Measurements from ENCODE around the gene CIITA. TPM values are rescaled to one million over a fixed set of nuclear protein-coding genes. Genes with fewer than 3 reads are reported as not detected.
"Not testable (repeated sequence)": the region's sequence is repeated elsewhere in the genome, so short reads cannot be mapped to it uniquely, and the experiment has no call there.

The CIITA gene
- polyA plus RNA-seq (2012; ENCODE audit: insufficient read depth, insufficient read length), result 0.53 TPM

- H3K4me3 ChIP-seq (ENCODE audit: low read length), result no peak within 1 kb of the TSS
- peak; percentile 18 for DNase-seq (ENCODE audit: low read depth, low spot score)
Measured at GRCh38 chr16:10876799-10877341, at the start of gene CIITA. Gene CIITA, plus strand, starts transcription at chr16:10877202. Its CDS starts 129 bp downstream, at chr16:10877331.

GRCh38 chr16:10827691-10828341, 49.2 kb upstream of the CIITA start:
- DNase-seq (ENCODE audit: low read depth, low spot score), result no peak
- no peak overlapping the region for H3K4me3 ChIP-seq (ENCODE audit: low read length)

GRCh38 chr16:10828851-10829366, 48.1 kb upstream of the CIITA start:
- no peak overlapping the region for H3K4me3 ChIP-seq (ENCODE audit: low read length)
- no peak for DNase-seq (ENCODE audit: low read depth, low spot score)

- H3K4me3 ChIP-seq (ENCODE audit: low read length); DNase-seq (ENCODE audit: low read depth, low spot score): not testable (repeated sequence)
Measured at GRCh38 chr16:10829390-10830098, 47.5 kb upstream of the CIITA start.

- not testable (repeated sequence) for DNase-seq (ENCODE audit: low read depth, low spot score); H3K4me3 ChIP-seq (ENCODE audit: low read length)
Measured at GRCh38 chr16:10830240-10830639, 46.8 kb upstream of the CIITA start.

GRCh38 chr16:10831894-10832886, 44.8 kb upstream of the CIITA start:
- no peak overlapping the region for H3K4me3 ChIP-seq (ENCODE audit: low read length)
- no peak for DNase-seq (ENCODE audit: low read depth, low spot score)

- no peak for DNase-seq (ENCODE audit: low read depth, low spot score)
Measured at GRCh38 chr16:10833271-10833670, 43.7 kb upstream of the CIITA start.

GRCh38 chr16:10834130-10834529, 42.9 kb upstream of the CIITA start:
- H3K4me3 ChIP-seq (ENCODE audit: low read length), result no peak overlapping the region
- no peak for DNase-seq (ENCODE audit: low read depth, low spot score)

More at GRCh38 chr16:10833271-10833670, 43.7 kb upstream of the CIITA start:
- no peak overlapping the region for H3K4me3 ChIP-seq (ENCODE audit: low read length)

- no peak for DNase-seq (ENCODE audit: low read depth, low spot score)
- H3K4me3 ChIP-seq (ENCODE audit: low read length), result no peak overlapping the region
Measured at GRCh38 chr16:10834766-10835165, 42.2 kb upstream of the CIITA start.

GRCh38 chr16:10835281-10835931, 41.6 kb upstream of the CIITA start:
- H3K4me3 ChIP-seq (ENCODE audit: low read length), result no peak overlapping the region
- DNase-seq (ENCODE audit: low read depth, low spot score), result no peak

GRCh38 chr16:10836174-10836853, 40.7 kb upstream of the CIITA start:
- DNase-seq (ENCODE audit: low read depth, low spot score), result no peak
- no peak overlapping the region for H3K4me3 ChIP-seq (ENCODE audit: low read length)

GRCh38 chr16:10838621-10839278, 38.3 kb upstream of the CIITA start:
- DNase-seq (ENCODE audit: low read depth, low spot score), result no peak
- no peak overlapping the region for H3K4me3 ChIP-seq (ENCODE audit: low read length)

GRCh38 chr16:10839279-10839666, 37.7 kb upstream of the CIITA start:
- H3K4me3 ChIP-seq (ENCODE audit: low read length), result no peak overlapping the region
- no peak for DNase-seq (ENCODE audit: low read depth, low spot score)

- H3K4me3 ChIP-seq (ENCODE audit: low read length), result no peak overlapping the region
- no peak for DNase-seq (ENCODE audit: low read depth, low spot score)
Measured at GRCh38 chr16:10840703-10841102, 36.3 kb upstream of the CIITA start.

GRCh38 chr16:10846213-10846998, 30.6 kb upstream of the CIITA start:
- H3K4me3 ChIP-seq (ENCODE audit: low read length), result no peak overlapping the region
- no peak for DNase-seq (ENCODE audit: low read depth, low spot score)

- no peak overlapping the region for H3K4me3 ChIP-seq (ENCODE audit: low read length)
- DNase-seq (ENCODE audit: low read depth, low spot score), result no peak
Measured at GRCh38 chr16:10847176-10847575, 29.8 kb upstream of the CIITA start.

Measured in Jurkat, Clone E6-1 (cell line).